Uterus (tissue), 4 donors: ENCODE results near the gene STAC3. TPM values are rescaled to one million over a fixed set of nuclear protein-coding genes. Genes with fewer than 3 reads are reported as not detected.
"Not testable (repeated sequence)": the region's sequence is repeated elsewhere in the genome, so short reads cannot be mapped to it uniquely, and the experiment has no call there.

Experiments
- DNase-seq, 2 donors: peaks; one replicate each; pipeline ENCODE4 v3.0.0-alpha.2; 2019 to 2020
- H3K27ac ChIP-seq, 2 donors: fragments of 200-600 bp; sonication (generic); 1 replicate in 1 of 2; 2 replicates in 1 of 2; pipeline ENCODE4 v1.5.1; 2016 to 2018
- H3K27me3 ChIP-seq, 2 donors: fragments of 200-600 bp; sonication (generic); one replicate each; pipeline ENCODE4 v1.5.1; 2018 to 2019; ENCODE audit warnings: control low read depth in 1 of 2
- H3K36me3 ChIP-seq, 2 donors: fragments of 200-600 bp; sonication (generic); one replicate each; pipeline ENCODE4 v1.5.1; 2019; ENCODE audit warnings: control low read depth in 1 of 2
- H3K4me1 ChIP-seq, 2 donors: fragments of 200-600 bp; sonication (generic); one replicate each; pipeline ENCODE4 v1.5.1; 2018 to 2019; ENCODE audit warnings: control low read depth in 1 of 2
- H3K4me3 ChIP-seq, 2 donors: fragments of 200-600 bp; sonication (generic); 1 replicate in 1 of 2; 2 replicates in 1 of 2; pipeline ENCODE4 v1.5.1; 2018 to 2019; ENCODE audit warnings: mild to moderate bottlenecking in 1 of 2
- H3K9me3 ChIP-seq, 2 donors: fragments of 200-600 bp; sonication (generic); one replicate each; pipeline ENCODE4 v1.5.1; 2019; ENCODE audit warnings: control low read depth in 1 of 2
- CTCF ChIP-seq, 4 experiments: fragments of 200-600 bp in 2 of 4; fragments of 450-650 bp in 2 of 4; sonication (generic) in 2 of 4; IDR thresholded peaks; one replicate each; pipeline ENCODE4 v1.5.1; 2016 to 2019; ENCODE audit warnings: antibody characterized with exemption in 4 of 4, mild to moderate bottlenecking in 2 of 4, moderate library complexity in 1 of 4
- POLR2A ChIP-seq, 2 donors: fragments of 450-650 bp; IDR thresholded peaks; one replicate each; pipeline ENCODE4 v1.6.1; 2016; ENCODE audit warnings: antibody characterized with exemption in 2 of 2, mild to moderate bottlenecking in 1 of 2, moderate library complexity in 1 of 2
- intact Hi-C: fragments of 100-400 bp; cut with DNase I; formaldehyde crosslinking; loops from one replicate; pipeline ENCODE4 v1.15.1; 2023; ENCODE audit warnings: low total_unique reads
- total RNA-seq, 4 donors: library from RNA; depleted of rRNA in 3 of 4; stranded (reverse); fragments of >200 nt in 3 of 4; gene quantifications; one replicate each; pipeline versions ENCODE4 v1.1.0 to v1.2.4, GENCODE V29; 2014 to 2023
- donor health status: DM: yes; HTN: yes; CAD: no.

Gene STAC3
- total RNA-seq, result 1 to 10 TPM in 2 of 4 donors, not detected in 2; 1.0 to 2.8 TPM

DNA sequence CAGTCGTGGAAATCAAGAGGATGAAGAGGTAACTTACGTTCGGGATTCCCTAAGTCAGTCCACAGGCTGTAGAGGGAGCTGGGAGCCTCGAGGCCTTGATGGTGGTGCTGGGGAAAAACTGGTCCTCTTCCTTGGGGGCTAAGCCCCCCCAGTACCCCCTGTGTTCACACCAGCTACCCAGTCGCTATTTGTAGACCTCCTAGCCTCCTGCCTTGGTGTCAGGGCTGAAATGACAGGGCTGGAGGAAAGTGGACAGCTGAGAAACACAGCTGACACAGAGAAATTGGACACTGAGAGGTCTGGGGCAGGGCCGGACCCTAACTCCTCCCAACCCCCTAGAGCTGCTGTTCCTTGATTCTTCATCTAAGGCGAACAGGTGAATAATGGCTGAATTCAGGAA, at the start of gene STAC3:
STAC3 (minus strand) TSS at position 232 of the 400 bp plus-strand sequence. CDS start 1,551 bp downstream, outside the sequence.
- peak in 1 of 2 donors; percentile 5 for DNase-seq
- Histone ChIP-seq H3K27ac (no peak within 1 kb of the TSS), H3K9me3 (no peaks in the 10 kb centered on the region), H3K27me3 (no peaks in the 10 kb centered on the region), H3K36me3 (no peaks in the 10 kb centered on the region), H3K4me3 (no peak within 1 kb of the TSS), H3K4me1 (no peaks in the 10 kb centered on the region)
- no peak for TF ChIP-seq POLR2A (IDR thresholded peaks at IDR 0.05)
- TF ChIP-seq CTCF (IDR thresholded peaks at IDR 0.05), result no peak
- intact Hi-C loops, result no loop called here

DNA sequence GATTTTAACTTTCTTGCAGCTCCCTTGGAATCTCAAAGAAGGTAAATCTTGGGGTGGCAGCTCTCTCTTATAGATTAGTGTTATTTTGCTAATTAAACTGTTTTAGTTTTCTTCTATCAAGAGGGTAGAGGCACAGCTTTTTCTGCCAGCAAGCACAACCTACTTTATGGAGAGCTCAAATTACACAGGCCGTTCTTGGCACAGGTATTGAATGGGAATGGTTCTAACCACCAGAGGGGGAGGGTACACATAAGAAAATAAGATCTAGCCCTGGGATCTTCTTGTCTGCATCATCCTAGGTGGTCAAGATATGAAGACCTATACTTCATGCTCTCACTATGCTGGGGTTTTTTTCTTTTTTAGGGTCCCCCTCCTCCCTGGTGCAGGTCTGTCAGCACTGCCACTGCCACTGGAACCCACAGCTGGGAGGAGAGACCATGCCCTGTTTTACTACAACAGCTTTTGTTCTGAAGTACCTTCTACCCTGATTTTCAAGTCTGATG, 48.6 kb upstream of the STAC3 start:
- DNase-seq, result no peak
- no peaks in the 10 kb centered on the region for H3K36me3 ChIP-seq
- H3K27me3 ChIP-seq, result no peaks in the 10 kb centered on the region
- no peaks in the 10 kb centered on the region for H3K4me1 ChIP-seq
- TF ChIP-seq CTCF (IDR thresholded peaks at IDR 0.05) (no peak), POLR2A (IDR thresholded peaks at IDR 0.05) (no peak)
- H3K9me3 ChIP-seq, result no peaks in the 10 kb centered on the region
- intact Hi-C loops, result no loop called here
- H3K27ac ChIP-seq, result no peak overlapping the region
- H3K4me3 ChIP-seq, result no peak overlapping the region

DNA sequence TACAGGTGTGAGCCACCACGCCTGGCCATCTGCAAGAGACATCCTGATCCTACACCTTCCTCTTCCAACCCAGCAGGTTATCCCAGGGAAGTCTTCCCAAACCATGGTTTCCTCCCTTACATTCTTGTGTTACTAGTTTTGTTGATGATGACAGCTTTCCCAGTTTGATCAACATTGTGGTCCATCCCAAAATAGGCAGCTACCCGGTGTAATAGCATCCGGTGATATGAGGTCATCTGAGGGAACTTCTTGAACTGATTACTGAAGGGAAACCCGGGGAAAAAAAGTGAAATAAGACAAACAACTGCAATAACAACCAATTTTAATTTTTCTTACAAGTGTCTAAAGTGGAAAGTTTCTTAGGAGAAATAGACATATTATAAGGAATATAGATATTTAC, 45.3 kb upstream of the STAC3 start:
- no peak for DNase-seq
- intact Hi-C loops, result no loop called here
- Histone ChIP-seq H3K36me3 (no peaks in the 10 kb centered on the region), H3K4me3 (no peak overlapping the region), H3K27me3 (no peaks in the 10 kb centered on the region), H3K27ac (no peak overlapping the region), H3K4me1 (no peaks in the 10 kb centered on the region), H3K9me3 (no peaks in the 10 kb centered on the region)
- TF ChIP-seq CTCF (IDR thresholded peaks at IDR 0.05) (no peak), POLR2A (IDR thresholded peaks at IDR 0.05) (no peak)

- H3K9me3 ChIP-seq, H3K4me3 ChIP-seq, H3K27ac ChIP-seq, intact Hi-C loops, H3K27me3 ChIP-seq, H3K4me1 ChIP-seq, DNase-seq, H3K36me3 ChIP-seq: not testable (repeated sequence)
Measured at GRCh38 chr12:57282073-57282472, 31.1 kb upstream of the STAC3 start.

DNA sequence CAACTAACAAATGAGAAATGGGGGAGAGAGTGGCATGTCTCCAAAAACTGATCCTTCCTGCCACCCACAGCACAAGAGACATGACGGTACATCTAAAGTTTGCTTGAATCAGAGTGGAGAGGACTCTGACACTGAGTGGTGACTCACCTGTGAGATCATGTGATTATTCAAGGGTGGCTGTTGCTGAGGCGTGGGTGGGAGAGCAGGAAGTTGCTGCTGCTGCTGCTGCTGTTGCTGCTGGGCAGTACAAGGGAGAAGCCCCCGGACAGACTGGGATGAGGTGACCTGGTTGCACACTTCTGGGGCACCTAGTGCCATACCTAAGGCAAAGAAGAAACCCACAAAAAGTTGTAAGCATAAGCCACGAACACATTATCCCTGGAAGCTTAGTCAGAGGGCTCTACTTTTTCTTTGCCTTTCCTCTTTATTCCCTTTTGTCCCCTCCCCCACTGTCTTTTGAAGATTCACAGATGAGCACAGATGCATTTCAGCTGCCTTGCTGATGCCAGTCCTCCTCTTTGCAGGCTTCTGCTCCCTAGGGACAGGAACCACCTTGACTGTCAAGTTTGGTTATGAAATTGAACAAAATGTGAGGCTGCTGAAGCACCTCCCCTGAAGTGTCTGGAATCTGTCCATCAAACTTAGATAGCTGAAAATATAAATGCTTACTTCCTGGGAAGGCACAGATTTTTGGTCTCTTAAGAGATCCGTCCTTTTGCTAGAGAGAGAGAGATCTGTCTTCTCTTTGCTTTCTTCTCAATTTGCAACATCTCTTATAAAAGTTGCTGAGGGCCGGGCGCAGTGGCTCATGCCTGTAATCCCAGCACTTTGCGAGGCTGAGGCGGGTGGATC, 29.4 kb upstream of the STAC3 start:
- H3K36me3 ChIP-seq, result no peaks in the 10 kb centered on the region
- H3K27ac ChIP-seq, result peak overlapping the region; percentile 49 to 55
- H3K27me3 ChIP-seq, result no peaks in the 10 kb centered on the region
- H3K4me1 ChIP-seq, result no peaks in the 10 kb centered on the region
- TF ChIP-seq POLR2A (IDR thresholded peaks at IDR 0.05) (no peak), CTCF (IDR thresholded peaks at IDR 0.05) (no peak)
- H3K9me3 ChIP-seq, result no peaks in the 10 kb centered on the region
- intact Hi-C loops, result no loop called here
- peak; percentile 50 to 66 for DNase-seq
- no peak overlapping the region for H3K4me3 ChIP-seq
